GM12878 (cell line): ENCODE results near the gene PTPRN2. TPM values are rescaled to one million over a fixed set of nuclear protein-coding genes. Genes with fewer than 3 reads are reported as not detected.

ENCODE experiments used
- ATAC-seq: fragments of 200-7000 bp; cut with Tn5 transposase; 3 replicates; pipeline ENCODE4 v1.9.1; 2020; ENCODE audit warnings: mild to moderate bottlenecking, moderate library complexity
- BruUV-seq: library from RNA; stranded (reverse); fragments of 400-500 nt; replicated peaks from 2 replicates; lab custom pipeline; 2021; lab: Mats Ljungman, UMichigan
- CTCF ChIA-PET: fragments of 300-600 bp; sonication (Branson Sonifier 250); formaldehyde crosslinking; extraction: SDS; loops from one replicate; lab custom pipeline; 2021; ENCODE audit warnings: inconsistent platforms; lab: Yijun Ruan, JAX
- POLR2A ChIA-PET: fragments of 350-600 bp; formaldehyde crosslinking; extraction: SDS; loops from one replicate; lab custom pipeline; 2021; ENCODE audit warnings: inconsistent platforms; lab: Charles Lee
- RAD21 ChIA-PET: fragments of 300-600 bp; sonication (Branson Sonifier 250); formaldehyde crosslinking; loops from one replicate; lab custom pipeline; 2023; ENCODE audit warnings: antibody characterized with exemption; ENCODE audit not compliant: unreplicated experiment; lab: Charles Lee
- SMC1A ChIA-PET: fragments of 300-600 bp; sonication (Branson Sonifier 250); formaldehyde crosslinking; loops from one replicate; lab custom pipeline; 2023; ENCODE audit not compliant: unreplicated experiment, uncharacterized antibody; lab: Charles Lee
- DNase-seq: peaks from one replicate; pipeline ENCODE4 v3.0.0-alpha.2; 2011; ENCODE audit warnings: low read depth, low spot score
- FAIRE-seq: peaks from 3 replicates; lab custom pipeline; 2011; peaks lifted over from hg19 to GRCh38; lab: Jason Lieb, UNC
- H2AFZ ChIP-seq: 2 replicates; pipeline ENCODE4 v1.6.0; 2011; ENCODE audit warnings: low read depth, low read length, control low read depth; ENCODE audit not compliant: control insufficient read depth
- H3K27ac ChIP-seq: 2 replicates; pipeline ENCODE4 v1.5.1; 2011; ENCODE audit warnings: control low read depth; ENCODE audit not compliant: control insufficient read depth, insufficient read depth
- H3K27me3 ChIP-seq, 2 experiments: replicated peaks in 1 of 2; 2 replicates each; pipeline versions ENCODE4 v1.6.0 to v1.6.1; 2011; ENCODE audit warnings: low read length in 1 of 2; ENCODE audit not compliant: control insufficient read depth in 2 of 2, insufficient read depth in 2 of 2
- H3K36me3 ChIP-seq, 2 experiments: 2 replicates each; pipeline ENCODE4 v1.5.1; 2011; ENCODE audit warnings: low read length in 1 of 2; ENCODE audit not compliant: control insufficient read depth in 2 of 2, insufficient read depth in 2 of 2
- H3K4me1 ChIP-seq: 2 replicates; pipeline ENCODE4 v1.6.1; 2011; ENCODE audit warnings: mild to moderate bottlenecking, low read length, moderate library complexity, mixed read lengths; ENCODE audit not compliant: control insufficient read depth, insufficient read depth
- H3K4me2 ChIP-seq: 2 replicates; pipeline ENCODE4 v1.6.0; 2011; ENCODE audit warnings: control low read depth; ENCODE audit not compliant: control insufficient read depth, insufficient read depth
- H3K4me3 ChIP-seq: fragments of 200-600 bp; sonication (generic); 2 replicates; pipeline ENCODE4 v1.5.1; 2016
- H3K79me2 ChIP-seq: 2 replicates; pipeline ENCODE4 v1.6.0; 2011; ENCODE audit warnings: low read length; ENCODE audit not compliant: control insufficient read depth, insufficient read depth
- H3K9ac ChIP-seq: 2 replicates; pipeline ENCODE4 v1.8.0; 2011; ENCODE audit warnings: low read length, control low read depth, mixed read lengths; ENCODE audit not compliant: control insufficient read depth, insufficient read depth
- H3K9me3 ChIP-seq: replicated peaks from 3 replicates; pipeline ENCODE4 v1.5.1; 2011; ENCODE audit warnings: mild to moderate bottlenecking, low read length; ENCODE audit not compliant: control insufficient read depth, insufficient read depth
- H4K20me1 ChIP-seq: 2 replicates; pipeline ENCODE4 v1.6.0; 2011; ENCODE audit not compliant: control insufficient read depth, insufficient read depth
- ATF7 ChIP-seq: fragments of 450-650 bp; IDR thresholded peaks from 2 replicates; pipeline ENCODE4 v1.6.1; 2016; ENCODE audit warnings: low read depth, mild to moderate bottlenecking
- CTCF ChIP-seq, 3 experiments: IDR thresholded peaks in 2 of 3; conservative IDR thresholded peaks in 1 of 3; 2 replicates each; pipeline ENCODE4 v1.5.1; 2011; ENCODE audit warnings: low read depth in 3 of 3, low read length in 3 of 3, mild to moderate bottlenecking in 3 of 3, control low read depth in 2 of 3, moderate library complexity in 2 of 3, inconsistent platforms in 1 of 3, mixed read lengths in 1 of 3; ENCODE audit not compliant: control insufficient read depth in 2 of 3, insufficient read depth in 1 of 3; ENCODE audit errors: extremely low read depth in 1 of 3
- DPF2 ChIP-seq: fragments of 450-650 bp; IDR thresholded peaks from 2 replicates; pipeline ENCODE4 v1.6.1; 2017; ENCODE audit warnings: mild to moderate bottlenecking
- E2F4 ChIP-seq: IDR thresholded peaks from 2 replicates; pipeline ENCODE4 v1.6.1; 2012; ENCODE audit warnings: low read depth, low read length, improper control_type of control experiment
- GATAD2B ChIP-seq: fragments of 450-650 bp; conservative IDR thresholded peaks from 2 replicates; pipeline ENCODE4 v1.6.1; 2017; ENCODE audit warnings: low read depth, mild to moderate bottlenecking, moderate library complexity
- JUND ChIP-seq: IDR thresholded peaks from 2 replicates; pipeline ENCODE4 v1.6.1; 2012; ENCODE audit warnings: low read depth, mild to moderate bottlenecking, low read length, improper control_type of control experiment, moderate library complexity
- NRF1 ChIP-seq: conservative IDR thresholded peaks from 2 replicates; pipeline ENCODE4 v1.6.1; 2011; ENCODE audit warnings: mild to moderate bottlenecking, low read depth, low read length, improper control_type of control experiment
- RCOR1 ChIP-seq: conservative IDR thresholded peaks from 2 replicates; pipeline ENCODE4 v1.6.1; 2012; ENCODE audit warnings: low read depth, low read length, improper control_type of control experiment
- SREBF1 ChIP-seq: IDR thresholded peaks from 2 replicates; pipeline ENCODE4 v1.6.1; 2012; ENCODE audit warnings: mild to moderate bottlenecking, low read length
- ZBTB33 ChIP-seq: fragments of 450-650 bp; IDR thresholded peaks from 2 replicates; pipeline ENCODE4 v1.6.1; 2017; ENCODE audit warnings: mild to moderate bottlenecking
- WGBS: methylation state at CpG from one replicate; pipeline ENCODE4 v1.1.6; 2016; ENCODE audit warnings: low lambda C conversion rate; ENCODE audit not compliant: insufficient replicate concordance, insufficient coverage; ENCODE audit errors: missing lambda C conversion rate; 5-methylcytosine and 5-hydroxymethylcytosine counted together
- in situ Hi-C: fragments of 300-500 bp; cut with MboI; formaldehyde crosslinking; loops from 9 replicates; pipeline ENCODE4 v1.14.3; 2018; ENCODE audit warnings: mixed read lengths
- intact Hi-C: fragments of 100-400 bp; cut with micrococcal nuclease; formaldehyde crosslinking; loops from one replicate; pipeline ENCODE4 v1.14.2; 2022; ENCODE audit not compliant: unreplicated experiment
- polyA plus RNA-seq, 11 experiments: library from polyadenylated mRNA; depleted of rRNA in 4 of 11; unstranded in 6 of 11; stranded (reverse) in 5 of 11; fragments of >200 nt; fragmentation: Nextera tagmentation in 4 of 11; fragmentation: Illumina TruSeq in 1 of 11; extraction: Ambion mirVana in 4 of 11; extraction: Trizol in 1 of 11; gene quantifications; 1 replicate in 1 of 11; 2 replicates in 10 of 11; pipeline versions ENCODE4 v1.2.1 to v1.2.3, GENCODE V29; 2011 to 2016; ENCODE audit warnings: inconsistent platforms in 2 of 11, missing spikeins in 2 of 11, low read depth in 1 of 11
- total RNA-seq, 4 experiments: library from RNA; depleted of rRNA in 3 of 4; stranded (reverse); fragments of >200 nt in 3 of 4; fragmentation: Illumina TruSeq in 1 of 4; extraction: Trizol in 1 of 4; gene quantifications; 2 replicates each; pipeline versions ENCODE4 v1.2.1 to v1.2.3, GENCODE V29; 2013 to 2021
- TF ChIP-seq, protein P1 (sequence below): IDR thresholded peaks from 2 replicates; pipeline ENCODE4 v1.6.1; 2012; ENCODE audit warnings: low read depth, low read length, improper control_type of control experiment
- TF ChIP-seq, protein P2 (sequence below): fragments of 450-650 bp; IDR thresholded peaks from 2 replicates; pipeline ENCODE4 v1.6.1; 2017; ENCODE audit warnings: mild to moderate bottlenecking, moderate library complexity

Gene PTPRN2
- total and polyA plus RNA-seq, 10 of the 15 experiments (the other 5 are each of a cell fraction or from before 2014, with no cell fraction given), result 5.4 TPM; not detected in 9

- 57% methylated on average over 9 of the region's 19 CpGs for WGBS
- H3K9me3 ChIP-seq, result no peaks in the 10 kb centered on the region; the same call in 1 of the 3 replicates
- H2AFZ ChIP-seq, result no peak overlapping the region
- no peak for DNase-seq
- H4K20me1 ChIP-seq, result no peaks in the 10 kb centered on the region
- no peak overlapping the region for H3K4me2 ChIP-seq
- ChIA-PET SMC1A (no interaction called here), POLR2A (no interaction called here), RAD21 (no interaction called here), CTCF (no interaction called here)
- no peaks in the 10 kb centered on the region for H3K36me3 ChIP-seq
- in situ Hi-C loops (no loop called here), intact Hi-C loops (no loop called here)
- H3K27me3 ChIP-seq, result no peaks in the 10 kb centered on the region
- H3K4me3 ChIP-seq, result no peak overlapping the region
- no peak overlapping the region for H3K27ac ChIP-seq
- H3K4me1 ChIP-seq, result no peaks in the 10 kb centered on the region
- no peaks in the 10 kb centered on the region for H3K79me2 ChIP-seq
- H3K9ac ChIP-seq, result no peak overlapping the region
- no peak for ATAC-seq
- FAIRE-seq, result no peak
- no TSS peak for BruUV-seq
- TF ChIP-seq RCOR1, result no peak
- no peak for TF ChIP-seq JUND
- no peak for TF ChIP-seq NRF1
- TF ChIP-seq SREBF1, result no peak
- no peak for TF ChIP-seq ZBTB33
- TF ChIP-seq E2F4, result no peak
- TF ChIP-seq, protein P1, sequence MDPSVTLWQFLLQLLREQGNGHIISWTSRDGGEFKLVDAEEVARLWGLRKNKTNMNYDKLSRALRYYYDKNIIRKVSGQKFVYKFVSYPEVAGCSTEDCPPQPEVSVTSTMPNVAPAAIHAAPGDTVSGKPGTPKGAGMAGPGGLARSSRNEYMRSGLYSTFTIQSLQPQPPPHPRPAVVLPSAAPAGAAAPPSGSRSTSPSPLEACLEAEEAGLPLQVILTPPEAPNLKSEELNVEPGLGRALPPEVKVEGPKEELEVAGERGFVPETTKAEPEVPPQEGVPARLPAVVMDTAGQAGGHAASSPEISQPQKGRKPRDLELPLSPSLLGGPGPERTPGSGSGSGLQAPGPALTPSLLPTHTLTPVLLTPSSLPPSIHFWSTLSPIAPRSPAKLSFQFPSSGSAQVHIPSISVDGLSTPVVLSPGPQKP, result no peak
- no peak for TF ChIP-seq CTCF (IDR thresholded peaks at IDR 0.05 in 2 of 3, conservative IDR thresholded peaks at IDR 0.05 in 1 of 3; ENCODE audit: control insufficient read depth in 2 of 3, extremely low read depth in 1 of 3, insufficient read depth in 1 of 3, low read depth in 3 of 3, low read length in 3 of 3)
- TF ChIP-seq, protein P2, sequence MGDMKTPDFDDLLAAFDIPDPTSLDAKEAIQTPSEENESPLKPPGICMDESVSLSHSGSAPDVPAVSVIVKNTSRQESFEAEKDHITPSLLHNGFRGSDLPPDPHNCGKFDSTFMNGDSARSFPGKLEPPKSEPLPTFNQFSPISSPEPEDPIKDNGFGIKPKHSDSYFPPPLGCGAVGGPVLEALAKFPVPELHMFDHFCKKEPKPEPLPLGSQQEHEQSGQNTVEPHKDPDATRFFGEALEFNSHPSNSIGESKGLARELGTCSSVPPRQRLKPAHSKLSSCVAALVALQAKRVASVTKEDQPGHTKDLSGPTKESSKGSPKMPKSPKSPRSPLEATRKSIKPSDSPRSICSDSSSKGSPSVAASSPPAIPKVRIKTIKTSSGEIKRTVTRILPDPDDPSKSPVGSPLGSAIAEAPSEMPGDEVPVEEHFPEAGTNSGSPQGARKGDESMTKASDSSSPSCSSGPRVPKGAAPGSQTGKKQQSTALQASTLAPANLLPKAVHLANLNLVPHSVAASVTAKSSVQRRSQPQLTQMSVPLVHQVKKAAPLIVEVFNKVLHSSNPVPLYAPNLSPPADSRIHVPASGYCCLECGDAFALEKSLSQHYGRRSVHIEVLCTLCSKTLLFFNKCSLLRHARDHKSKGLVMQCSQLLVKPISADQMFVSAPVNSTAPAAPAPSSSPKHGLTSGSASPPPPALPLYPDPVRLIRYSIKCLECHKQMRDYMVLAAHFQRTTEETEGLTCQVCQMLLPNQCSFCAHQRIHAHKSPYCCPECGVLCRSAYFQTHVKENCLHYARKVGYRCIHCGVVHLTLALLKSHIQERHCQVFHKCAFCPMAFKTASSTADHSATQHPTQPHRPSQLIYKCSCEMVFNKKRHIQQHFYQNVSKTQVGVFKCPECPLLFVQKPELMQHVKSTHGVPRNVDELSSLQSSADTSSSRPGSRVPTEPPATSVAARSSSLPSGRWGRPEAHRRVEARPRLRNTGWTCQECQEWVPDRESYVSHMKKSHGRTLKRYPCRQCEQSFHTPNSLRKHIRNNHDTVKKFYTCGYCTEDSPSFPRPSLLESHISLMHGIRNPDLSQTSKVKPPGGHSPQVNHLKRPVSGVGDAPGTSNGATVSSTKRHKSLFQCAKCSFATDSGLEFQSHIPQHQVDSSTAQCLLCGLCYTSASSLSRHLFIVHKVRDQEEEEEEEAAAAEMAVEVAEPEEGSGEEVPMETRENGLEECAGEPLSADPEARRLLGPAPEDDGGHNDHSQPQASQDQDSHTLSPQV, result no peak
- no peak for TF ChIP-seq ATF7
- TF ChIP-seq DPF2, result no peak
- no peak for TF ChIP-seq GATAD2B
Measured at GRCh38 chr7:157617401-157617800, 970.2 kb downstream of the PTPRN2 start.
